HepG2 (cell line): Measurements from ENCODE around the gene ART3. TPM values are rescaled to one million over a fixed set of nuclear protein-coding genes. Genes with fewer than 3 reads are reported as not detected.

Experiments used
- ATAC-seq: fragments of 200-7000 bp; cut with Tn5 transposase; 3 replicates; pipeline ENCODE4 v1.9.1; 2020; ENCODE audit warnings: mild to moderate bottlenecking, moderate library complexity
- BruUV-seq: library from RNA; stranded (reverse); fragments of 400-500 nt; replicated peaks from 2 replicates; lab custom pipeline; 2021; lab: Mats Ljungman, UMichigan
- CTCF ChIA-PET: fragments of 300-600 bp; formaldehyde crosslinking; extraction: SDS; loops from one replicate; lab custom pipeline; 2021; ENCODE audit warnings: low total read pairs, inconsistent platforms, low intra/inter-chr PET ratio; lab: Yijun Ruan, JAX
- POLR2A ChIA-PET: fragments of 350-600 bp; sonication (Branson Sonifier 250); formaldehyde crosslinking; loops from one replicate; lab custom pipeline; 2020; ENCODE audit warnings: antibody characterized with exemption, inconsistent platforms; lab: Yijun Ruan, JAX
- DNase-seq: peaks from one replicate; pipeline ENCODE4 v3.0.0-alpha.2; 2015; ENCODE audit warnings: low spot score
- FAIRE-seq: peaks from 3 replicates; lab custom pipeline; 2011; peaks lifted over from hg19 to GRCh38; lab: Jason Lieb, UNC
- H2AFZ ChIP-seq: one replicate; pipeline ENCODE4 v1.6.1; 2011; ENCODE audit warnings: low read length, inconsistent platforms
- H3K27ac ChIP-seq: fragments of 300-600 bp; 3 replicates; pipeline ENCODE4 v1.8.0; 2011; ENCODE audit warnings: mixed run types, mild to moderate bottlenecking, mixed read lengths, low read length, inconsistent platforms; ENCODE audit not compliant: insufficient read depth; ENCODE audit errors: extremely low read length
- H3K27me3 ChIP-seq, 2 experiments: fragments of 200-600 bp in 1 of 2; 2 replicates in 1 of 2; 3 replicates in 1 of 2; pipeline versions ENCODE4 v1.6.0 to v1.8.0; 2011; ENCODE audit warnings: low read length in 2 of 2, mild to moderate bottlenecking in 2 of 2, moderate library complexity in 2 of 2, inconsistent platforms in 1 of 2; ENCODE audit not compliant: insufficient read depth in 2 of 2, control insufficient read depth in 1 of 2
- H3K36me3 ChIP-seq, 2 experiments: fragments of 200-600 bp in 1 of 2; replicated peaks in 1 of 2; 2 replicates in 1 of 2; 3 replicates in 1 of 2; pipeline versions ENCODE4 v1.5.1 to v1.8.0; 2011; ENCODE audit warnings: low read length in 2 of 2, inconsistent platforms in 1 of 2; ENCODE audit not compliant: insufficient read depth in 2 of 2, control insufficient read depth in 1 of 2
- H3K4me1 ChIP-seq: 2 replicates; pipeline ENCODE4 v1.5.1; 2012; ENCODE audit warnings: low read length, inconsistent platforms; ENCODE audit not compliant: insufficient read depth
- H3K4me2 ChIP-seq: 2 replicates; pipeline ENCODE4 v1.6.0; 2011; ENCODE audit warnings: low read depth, low read length, inconsistent platforms
- H3K4me3 ChIP-seq, 3 experiments: fragments of 200-600 bp in 1 of 3; sonication (generic), shearing (Covaris generic) in 1 of 3; replicated peaks in 1 of 3; 2 replicates each; pipeline ENCODE4 v1.5.1; 2011 to 2016; ENCODE audit warnings: low read length in 3 of 3, inconsistent platforms in 2 of 3, low read depth in 2 of 3, mild to moderate bottlenecking in 2 of 3, control low read depth in 1 of 3, mixed read lengths in 1 of 3; ENCODE audit not compliant: insufficient read depth in 1 of 3
- H3K79me2 ChIP-seq: one replicate; pipeline ENCODE4 v1.6.1; 2011; ENCODE audit warnings: low read length, inconsistent platforms; ENCODE audit not compliant: insufficient read depth
- H3K9ac ChIP-seq: 2 replicates; pipeline ENCODE4 v1.6.0; 2011; ENCODE audit warnings: mild to moderate bottlenecking, low read depth, low read length, inconsistent platforms; ENCODE audit not compliant: insufficient read depth
- H3K9me3 ChIP-seq: 2 replicates; pipeline ENCODE4 v1.5.1; 2012; ENCODE audit warnings: mild to moderate bottlenecking, low read length
- H4K20me1 ChIP-seq: 2 replicates; pipeline ENCODE4 v1.6.0; 2011; ENCODE audit warnings: inconsistent platforms, mild to moderate bottlenecking, low read length, moderate library complexity; ENCODE audit not compliant: insufficient read depth
- EP300 ChIP-seq, 3 experiments: sonication (generic) in 1 of 3; formaldehyde crosslinking in 1 of 3; IDR thresholded peaks; 2 replicates each; pipeline versions ENCODE4 v1.5.1 to v1.6.1; 2011 to 2020; ENCODE audit warnings: low read depth in 2 of 3, low read length in 2 of 3, borderline replicate concordance in 1 of 3, improper control_type of control experiment in 1 of 3, mild to moderate bottlenecking in 1 of 3, missing genetic modification reagents in 1 of 3, moderate library complexity in 1 of 3
- ISX ChIP-seq: sonication (generic); formaldehyde crosslinking; conservative IDR thresholded peaks from 2 replicates; pipeline ENCODE4 v1.5.0; 2020; ENCODE audit warnings: missing genetic modification reagents
- KDM4B ChIP-seq: sonication (generic); formaldehyde crosslinking; IDR thresholded peaks from 2 replicates; pipeline ENCODE4 v1.4.0; 2020; ENCODE audit warnings: missing genetic modification reagents
- MATR3 ChIP-seq: sonication (generic); formaldehyde crosslinking; IDR thresholded peaks from 2 replicates; pipeline ENCODE4 v1.4.0; 2020; ENCODE audit warnings: missing genetic modification reagents
- RAD21 ChIP-seq: fragments of 450-650 bp; formaldehyde crosslinking; IDR thresholded peaks from 2 replicates; pipeline ENCODE4 v1.5.0; 2020; ENCODE audit warnings: mild to moderate bottlenecking
- RFXANK ChIP-seq: IDR thresholded peaks from 2 replicates; pipeline ENCODE4 v1.6.1; 2016
- SIN3A ChIP-seq: IDR thresholded peaks from 2 replicates; pipeline ENCODE4 v1.6.1; 2011; ENCODE audit warnings: low read depth, mild to moderate bottlenecking, control low read depth, low read length, borderline replicate concordance
- TBX2 ChIP-seq: sonication (generic); formaldehyde crosslinking; IDR thresholded peaks from 2 replicates; pipeline ENCODE4 v1.5.0; 2020; ENCODE audit warnings: missing genetic modification reagents, mild to moderate bottlenecking, borderline replicate concordance
- TCF7L2 ChIP-seq: IDR thresholded peaks from 2 replicates; pipeline ENCODE4 v1.6.1; 2011; ENCODE audit warnings: mild to moderate bottlenecking, low read depth, low read length, moderate library complexity
- ZNF274 ChIP-seq: sonication (generic); formaldehyde crosslinking; IDR thresholded peaks from 2 replicates; pipeline ENCODE4 v1.5.1; 2020; ENCODE audit warnings: mild to moderate bottlenecking, missing genetic modification reagents
- ZNF382 ChIP-seq: sonication (generic); formaldehyde crosslinking; IDR thresholded peaks from 2 replicates; pipeline ENCODE4 v1.5.0; 2020; ENCODE audit warnings: missing genetic modification reagents, mild to moderate bottlenecking, borderline replicate concordance
- ZNF510 ChIP-seq: sonication (generic); formaldehyde crosslinking; IDR thresholded peaks from 2 replicates; pipeline ENCODE4 v1.4.0; 2020; ENCODE audit warnings: low read depth, mild to moderate bottlenecking, missing genetic modification reagents
- in situ Hi-C: cut with HindIII; loops from 2 replicates; pipeline ENCODE4 v1.10.0; 2017; ENCODE audit warnings: low pct_unique_long_range_greater_than_20kb; ENCODE audit not compliant: extremely low pct_ligation_motif_present
- intact Hi-C: fragments of 100-400 bp; cut with micrococcal nuclease; formaldehyde crosslinking; loops from one replicate; pipeline ENCODE4 v1.10.0; 2022; ENCODE audit not compliant: unreplicated experiment
- polyA plus RNA-seq, 8 experiments: library from polyadenylated mRNA; depleted of rRNA in 3 of 8; stranded (reverse) in 7 of 8; unstranded in 1 of 8; fragments of >200 nt; fragmentation: Illumina TruSeq in 4 of 8; extraction: Trizol in 4 of 8; gene quantifications; 2 replicates each; pipeline versions ENCODE4 v1.2.1 to v1.2.3, GENCODE V29; 2011 to 2016; ENCODE audit warnings: low read depth in 4 of 8, missing spikeins in 1 of 8, mixed read lengths in 1 of 8; ENCODE audit not compliant: insufficient read depth in 1 of 8
- total RNA-seq, 5 experiments: library from RNA; depleted of rRNA; stranded (reverse); fragments of >200 nt; fragmentation: Illumina TruSeq; extraction: Trizol; gene quantifications; 2 replicates each; pipeline ENCODE4 v1.2.3, GENCODE V29; 2016; ENCODE audit warnings: low read depth in 1 of 5
- TF ChIP-seq, protein P1 (sequence below): sonication (generic); formaldehyde crosslinking; IDR thresholded peaks from 2 replicates; pipeline ENCODE4 v1.4.0; 2020; ENCODE audit warnings: low read depth, mild to moderate bottlenecking, missing genetic modification reagents
- TF ChIP-seq, protein P2 (sequence below): IDR thresholded peaks from 2 replicates; pipeline ENCODE4 v1.6.1; 2016; ENCODE audit warnings: mild to moderate bottlenecking, missing biosample characterization, missing genetic modification reagents
- TF ChIP-seq, protein P3 (sequence below): sonication (generic); formaldehyde crosslinking; IDR thresholded peaks from 2 replicates; pipeline ENCODE4 v1.4.0; 2020; ENCODE audit warnings: mild to moderate bottlenecking, missing genetic modification reagents
- TF ChIP-seq, protein P4 (sequence below): sonication (generic); formaldehyde crosslinking; conservative IDR thresholded peaks from 2 replicates; pipeline ENCODE4 v1.8.0; 2022; ENCODE audit warnings: missing genetic modification reagents
- TF ChIP-seq, protein P5 (sequence below): IDR thresholded peaks from 2 replicates; pipeline ENCODE4 v1.6.1; 2018; ENCODE audit warnings: missing genetic modification reagents, mild to moderate bottlenecking, missing compliant biosample characterization

The ART3 gene
- total and polyA plus RNA-seq, 2 of the 13 experiments (the other 11 are each of a cell fraction or from before 2014, with no cell fraction given) = not detected

DNA sequence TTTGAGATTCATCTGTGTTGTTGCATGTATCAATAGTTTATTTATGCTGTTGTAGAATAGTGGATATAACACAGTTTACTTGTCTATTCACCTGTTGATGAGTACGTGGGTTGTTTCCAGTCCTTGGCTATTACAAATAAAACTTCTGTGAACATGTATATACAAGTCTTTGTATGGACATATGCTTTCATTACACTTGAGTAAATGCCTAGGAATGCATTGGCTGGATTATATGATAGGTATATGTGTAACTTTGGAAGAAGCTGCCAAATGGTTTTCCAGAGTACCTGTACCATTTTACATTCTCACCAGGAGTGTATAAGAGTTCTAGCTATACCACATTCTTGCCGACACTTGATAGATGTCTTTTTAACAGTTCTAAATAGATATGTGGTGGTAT lies 16.5 kb downstream of the ART3 start (continued):
- TF ChIP-seq, protein P1, sequence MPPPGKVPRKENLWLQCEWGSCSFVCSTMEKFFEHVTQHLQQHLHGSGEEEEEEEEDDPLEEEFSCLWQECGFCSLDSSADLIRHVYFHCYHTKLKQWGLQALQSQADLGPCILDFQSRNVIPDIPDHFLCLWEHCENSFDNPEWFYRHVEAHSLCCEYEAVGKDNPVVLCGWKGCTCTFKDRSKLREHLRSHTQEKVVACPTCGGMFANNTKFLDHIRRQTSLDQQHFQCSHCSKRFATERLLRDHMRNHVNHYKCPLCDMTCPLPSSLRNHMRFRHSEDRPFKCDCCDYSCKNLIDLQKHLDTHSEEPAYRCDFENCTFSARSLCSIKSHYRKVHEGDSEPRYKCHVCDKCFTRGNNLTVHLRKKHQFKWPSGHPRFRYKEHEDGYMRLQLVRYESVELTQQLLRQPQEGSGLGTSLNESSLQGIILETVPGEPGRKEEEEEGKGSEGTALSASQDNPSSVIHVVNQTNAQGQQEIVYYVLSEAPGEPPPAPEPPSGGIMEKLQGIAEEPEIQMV (CRISPR knock-in tag) = no peak
- no peak for TF ChIP-seq TCF7L2
- no peak for TF ChIP-seq ZNF382 (CRISPR knock-in tag)
- TF ChIP-seq MATR3 (CRISPR knock-in tag) = no peak
- TF ChIP-seq ZNF510 (CRISPR knock-in tag) = no peak
- TF ChIP-seq, protein P2, sequence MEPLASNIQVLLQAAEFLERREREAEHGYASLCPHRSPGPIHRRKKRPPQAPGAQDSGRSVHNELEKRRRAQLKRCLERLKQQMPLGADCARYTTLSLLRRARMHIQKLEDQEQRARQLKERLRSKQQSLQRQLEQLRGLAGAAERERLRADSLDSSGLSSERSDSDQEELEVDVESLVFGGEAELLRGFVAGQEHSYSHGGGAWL (CRISPR knock-in tag) = no peak
- TF ChIP-seq, protein P3, sequence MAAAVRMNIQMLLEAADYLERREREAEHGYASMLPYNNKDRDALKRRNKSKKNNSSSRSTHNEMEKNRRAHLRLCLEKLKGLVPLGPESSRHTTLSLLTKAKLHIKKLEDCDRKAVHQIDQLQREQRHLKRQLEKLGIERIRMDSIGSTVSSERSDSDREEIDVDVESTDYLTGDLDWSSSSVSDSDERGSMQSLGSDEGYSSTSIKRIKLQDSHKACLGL (CRISPR knock-in tag) = no peak
- TF ChIP-seq ISX (CRISPR knock-in tag) = no peak
- TF ChIP-seq, all 625 proteins: peak for 0

DNA sequence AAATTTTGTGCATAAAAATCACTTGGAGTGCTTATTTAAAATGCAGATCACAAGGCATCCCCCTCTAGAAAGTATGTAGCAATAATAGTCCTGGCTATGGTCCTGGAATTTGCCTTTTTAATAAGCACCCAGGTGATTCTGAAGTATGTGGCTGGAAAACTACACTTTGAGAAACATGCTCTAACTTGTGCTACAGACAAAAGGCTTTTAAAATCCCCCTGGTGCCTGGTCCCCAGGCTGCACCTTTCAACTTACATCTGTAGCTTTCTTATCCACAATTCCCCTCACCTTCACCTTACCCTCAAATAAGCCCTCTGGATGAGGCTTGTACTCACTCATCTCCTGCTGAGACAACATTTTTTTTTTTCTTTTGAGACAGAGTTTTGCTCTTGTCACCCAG lies 21.1 kb downstream of the ART3 start:
- Histone ChIP-seq H3K36me3 (no peaks in the 10 kb centered on the region), H3K27ac (no peak overlapping the region), H3K4me3 (no peak overlapping the region), H3K9me3 (no peaks in the 10 kb centered on the region), H3K4me1 (no peaks in the 10 kb centered on the region), H3K9ac (no peak overlapping the region), H4K20me1 (no peaks in the 10 kb centered on the region), H3K4me2 (no peak overlapping the region), H2AFZ (no peak overlapping the region), H3K27me3 (0 out of 5 replicates have a peak, but pooled peaks cover 1 to 2% of the 10 kb centered on the region in 2 experiments), H3K79me2 (no peaks in the 10 kb centered on the region)
- DNase-seq = no peak
- CTCF ChIA-PET = no interaction called here
- FAIRE-seq = no peak
- no peak for ATAC-seq
- POLR2A ChIA-PET = no interaction called here
- in situ Hi-C loops = no loop called here
- BruUV-seq = no TSS peak
- intact Hi-C loops = no loop called here
- TF ChIP-seq, protein P3 (CRISPR knock-in tag) = no peak
- TF ChIP-seq TBX2 = no peak
- no peak for TF ChIP-seq EP300 (IDR thresholded peaks at IDR 0.05; ENCODE audit: low read depth in 2 of 2, low read length in 2 of 2)
- TF ChIP-seq EP300 (CRISPR knock-in tag; IDR thresholded peaks at IDR 0.05; ENCODE audit: borderline replicate concordance) = no peak
- no peak for TF ChIP-seq RFXANK (CRISPR knock-in tag)
- TF ChIP-seq, protein P4, sequence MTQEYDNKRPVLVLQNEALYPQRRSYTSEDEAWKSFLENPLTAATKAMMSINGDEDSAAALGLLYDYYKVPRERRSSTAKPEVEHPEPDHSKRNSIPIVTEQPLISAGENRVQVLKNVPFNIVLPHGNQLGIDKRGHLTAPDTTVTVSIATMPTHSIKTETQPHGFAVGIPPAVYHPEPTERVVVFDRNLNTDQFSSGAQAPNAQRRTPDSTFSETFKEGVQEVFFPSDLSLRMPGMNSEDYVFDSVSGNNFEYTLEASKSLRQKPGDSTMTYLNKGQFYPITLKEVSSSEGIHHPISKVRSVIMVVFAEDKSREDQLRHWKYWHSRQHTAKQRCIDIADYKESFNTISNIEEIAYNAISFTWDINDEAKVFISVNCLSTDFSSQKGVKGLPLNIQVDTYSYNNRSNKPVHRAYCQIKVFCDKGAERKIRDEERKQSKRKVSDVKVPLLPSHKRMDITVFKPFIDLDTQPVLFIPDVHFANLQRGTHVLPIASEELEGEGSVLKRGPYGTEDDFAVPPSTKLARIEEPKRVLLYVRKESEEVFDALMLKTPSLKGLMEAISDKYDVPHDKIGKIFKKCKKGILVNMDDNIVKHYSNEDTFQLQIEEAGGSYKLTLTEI (CRISPR knock-in tag) = no peak
- no peak for TF ChIP-seq SIN3A
- no peak for TF ChIP-seq KDM4B (CRISPR knock-in tag)
- TF ChIP-seq ZNF274 (CRISPR knock-in tag) = no peak
- TF ChIP-seq, protein P5, sequence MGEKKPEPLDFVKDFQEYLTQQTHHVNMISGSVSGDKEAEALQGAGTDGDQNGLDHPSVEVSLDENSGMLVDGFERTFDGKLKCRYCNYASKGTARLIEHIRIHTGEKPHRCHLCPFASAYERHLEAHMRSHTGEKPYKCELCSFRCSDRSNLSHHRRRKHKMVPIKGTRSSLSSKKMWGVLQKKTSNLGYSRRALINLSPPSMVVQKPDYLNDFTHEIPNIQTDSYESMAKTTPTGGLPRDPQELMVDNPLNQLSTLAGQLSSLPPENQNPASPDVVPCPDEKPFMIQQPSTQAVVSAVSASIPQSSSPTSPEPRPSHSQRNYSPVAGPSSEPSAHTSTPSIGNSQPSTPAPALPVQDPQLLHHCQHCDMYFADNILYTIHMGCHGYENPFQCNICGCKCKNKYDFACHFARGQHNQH (CRISPR knock-in tag) = no peak
- no peak for TF ChIP-seq RAD21
